GDM1 (cell line): ENCODE data around the gene SOX8.
"Not testable (repeated sequence)": the region's sequence is repeated elsewhere in the genome, so short reads cannot be mapped to it uniquely, and the experiment has no call there.

Experiments used
- DNase-seq: peaks from one replicate; lab custom pipeline; 2025; lab: John Stamatoyannopoulos, UW

Gene SOX8

GRCh38 chr16:981695-982144, at the start of gene SOX8:
Gene SOX8, plus strand, starts transcription at chr16:981770. Its CDS starts 153 bp downstream, at chr16:981923.
- no peak for DNase-seq

- DNase-seq = no peak
These were observed 48.7 kb upstream of the SOX8 start for GRCh38 chr16:932831-933330.

DNA sequence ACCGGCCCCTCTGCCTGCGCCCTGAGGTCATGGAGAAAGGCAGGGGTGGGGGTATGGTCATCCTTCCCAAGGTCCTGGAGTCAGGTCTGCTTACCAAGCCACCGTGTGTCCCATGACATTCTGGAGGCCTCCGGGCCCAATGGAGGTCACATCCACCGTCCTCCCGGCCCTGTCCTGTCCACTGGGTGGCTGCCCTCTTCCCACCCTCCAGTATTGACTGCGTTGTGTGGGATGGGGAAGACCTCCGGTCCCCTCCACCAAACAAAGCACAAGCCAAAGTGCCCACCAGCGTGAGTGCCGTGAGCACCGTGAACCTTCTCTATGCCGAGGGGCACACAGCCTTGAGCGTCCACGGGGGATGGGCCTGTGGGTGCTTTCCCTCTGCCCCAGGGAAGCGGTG, 48.0 kb upstream of the SOX8 start:
- DNase-seq = no peak

- no peak for DNase-seq
These were observed 47.4 kb upstream of the SOX8 start for GRCh38 chr16:934178-934577.

DNA sequence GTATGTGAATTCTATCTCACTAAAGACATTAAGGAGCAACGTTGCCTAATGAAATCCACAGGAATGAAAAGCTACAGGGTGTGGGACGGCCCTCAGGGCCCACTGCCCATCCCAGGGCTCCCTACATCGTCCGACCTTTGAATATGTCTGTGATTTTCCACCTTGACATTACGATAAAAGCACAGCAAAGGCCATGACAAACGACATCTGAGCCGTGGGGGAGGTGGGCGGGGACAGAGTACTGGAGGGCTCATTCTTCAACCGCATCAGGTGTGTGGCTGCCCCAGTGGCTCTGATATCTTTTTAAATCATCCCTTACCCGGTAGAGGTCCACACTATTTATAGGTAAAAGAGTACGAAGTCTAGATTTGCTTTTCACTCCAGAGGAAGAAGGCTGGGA, 45.9 kb upstream of the SOX8 start:
- no peak for DNase-seq

DNA sequence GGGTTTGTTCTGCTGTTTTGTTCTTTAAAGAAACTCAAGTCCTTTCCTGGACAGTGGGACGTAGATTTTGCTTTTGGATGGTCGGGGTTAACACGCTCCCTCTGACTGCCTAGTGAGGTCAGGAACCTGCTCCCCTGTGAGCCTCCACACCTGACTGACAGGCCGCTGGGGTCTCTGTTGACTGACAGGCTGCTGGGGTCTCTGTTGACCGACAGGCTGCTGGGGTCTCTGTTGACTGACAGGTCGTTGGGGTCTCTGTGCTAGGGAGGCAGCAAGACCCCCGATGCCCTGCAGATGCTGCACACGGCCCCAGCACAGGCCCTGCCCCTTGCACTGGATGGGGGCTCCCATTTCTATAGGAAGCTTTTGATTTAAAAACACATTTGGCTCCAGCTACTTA, 44.3 kb upstream of the SOX8 start:
- no peak for DNase-seq

GRCh38 chr16:937723-938122, 43.8 kb upstream of the SOX8 start:
- DNase-seq = no peak

GRCh38 chr16:938136-938535, 43.4 kb upstream of the SOX8 start:
- DNase-seq = no peak

- no peak for DNase-seq
These were observed 42.8 kb upstream of the SOX8 start for GRCh38 chr16:938752-939151.

GRCh38 chr16:939311-939710, 42.3 kb upstream of the SOX8 start:
- DNase-seq = no peak

DNA sequence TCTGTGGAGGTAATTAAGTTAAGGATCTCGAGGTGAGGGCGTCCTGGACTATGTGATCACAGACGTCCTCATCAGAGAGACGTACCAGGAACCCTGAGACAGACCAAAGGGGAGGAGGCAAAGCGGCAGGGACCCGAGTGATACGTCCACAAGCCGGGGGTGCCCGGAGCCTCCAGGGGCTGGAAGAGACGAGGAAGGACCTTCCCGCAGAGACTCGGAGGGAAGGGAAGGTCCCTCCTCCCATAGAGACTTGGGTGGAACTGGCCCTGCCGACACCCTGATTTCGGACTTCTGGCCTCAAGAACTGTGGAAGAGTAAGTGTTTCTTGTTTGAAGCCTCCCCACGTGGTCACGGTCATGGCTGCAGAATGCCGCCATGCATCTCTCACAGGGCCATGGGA, 41.6 kb upstream of the SOX8 start:
- DNase-seq = no peak

GRCh38 chr16:942436-943060, 39.0 kb upstream of the SOX8 start:
- DNase-seq = no peak

DNA sequence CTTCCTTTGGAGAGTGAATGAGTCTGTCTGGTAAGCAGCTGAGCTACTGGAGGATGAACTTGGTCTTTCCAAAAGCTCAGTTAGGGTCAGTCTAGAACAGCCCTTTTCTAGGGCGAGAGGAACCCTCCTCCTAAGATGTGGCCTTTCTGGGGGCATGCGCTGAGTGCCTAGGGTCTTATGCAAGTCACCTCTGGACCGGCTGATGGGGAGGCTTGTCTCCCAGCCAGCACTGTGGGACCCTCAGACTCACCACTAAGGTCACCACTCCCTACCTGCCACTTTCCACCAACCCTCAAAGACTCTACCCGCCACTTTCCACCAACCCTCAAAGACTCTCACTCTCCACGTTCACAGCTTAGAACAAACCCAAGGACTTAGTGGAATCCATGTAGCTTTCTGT, 37.6 kb upstream of the SOX8 start:
- DNase-seq = no peak

- DNase-seq = no peak
These were observed 36.1 kb upstream of the SOX8 start for GRCh38 chr16:945271-946047.

DNA sequence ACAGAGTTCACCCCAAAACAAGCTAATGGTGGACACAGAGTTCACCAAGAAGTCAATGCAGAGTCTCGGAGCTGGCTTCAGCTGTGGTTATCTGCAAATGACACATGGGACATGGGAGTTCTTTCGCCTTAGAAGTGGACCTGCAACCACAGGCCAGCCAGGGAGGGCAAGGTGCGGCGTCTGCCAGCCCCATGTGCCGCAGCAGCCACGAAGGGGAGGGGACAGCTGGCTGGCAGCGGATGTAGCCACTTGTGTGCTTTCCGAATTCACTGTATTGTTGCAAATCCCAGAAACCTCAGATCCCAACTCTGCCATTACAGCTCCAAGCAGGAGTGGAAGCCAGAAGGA, 35.5 kb upstream of the SOX8 start:
- no peak for DNase-seq

- DNase-seq = no peak
These were observed 34.2 kb upstream of the SOX8 start for GRCh38 chr16:947255-947921.

DNA sequence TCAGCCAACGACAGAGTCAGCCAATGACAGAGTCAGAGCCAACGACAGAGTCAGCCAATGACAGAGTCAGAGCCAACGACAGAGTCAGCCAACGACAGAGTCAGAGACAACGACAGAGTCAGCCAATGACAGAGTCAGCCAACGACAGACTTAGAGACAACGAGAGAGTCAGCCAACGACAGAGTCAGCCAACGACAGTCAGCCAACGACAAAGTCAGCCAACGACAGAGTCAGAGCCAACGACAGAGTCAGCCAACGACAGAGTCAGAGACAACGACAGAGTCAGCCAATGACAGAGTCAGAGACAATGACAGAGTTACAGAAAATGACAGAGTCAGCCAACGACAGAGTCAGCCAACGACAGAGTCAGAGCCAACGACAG, 33.7 kb upstream of the SOX8 start:
- not testable (repeated sequence) for DNase-seq

- not testable (repeated sequence) for DNase-seq
These were observed 32.8 kb upstream of the SOX8 start for GRCh38 chr16:948767-949166.

DNA sequence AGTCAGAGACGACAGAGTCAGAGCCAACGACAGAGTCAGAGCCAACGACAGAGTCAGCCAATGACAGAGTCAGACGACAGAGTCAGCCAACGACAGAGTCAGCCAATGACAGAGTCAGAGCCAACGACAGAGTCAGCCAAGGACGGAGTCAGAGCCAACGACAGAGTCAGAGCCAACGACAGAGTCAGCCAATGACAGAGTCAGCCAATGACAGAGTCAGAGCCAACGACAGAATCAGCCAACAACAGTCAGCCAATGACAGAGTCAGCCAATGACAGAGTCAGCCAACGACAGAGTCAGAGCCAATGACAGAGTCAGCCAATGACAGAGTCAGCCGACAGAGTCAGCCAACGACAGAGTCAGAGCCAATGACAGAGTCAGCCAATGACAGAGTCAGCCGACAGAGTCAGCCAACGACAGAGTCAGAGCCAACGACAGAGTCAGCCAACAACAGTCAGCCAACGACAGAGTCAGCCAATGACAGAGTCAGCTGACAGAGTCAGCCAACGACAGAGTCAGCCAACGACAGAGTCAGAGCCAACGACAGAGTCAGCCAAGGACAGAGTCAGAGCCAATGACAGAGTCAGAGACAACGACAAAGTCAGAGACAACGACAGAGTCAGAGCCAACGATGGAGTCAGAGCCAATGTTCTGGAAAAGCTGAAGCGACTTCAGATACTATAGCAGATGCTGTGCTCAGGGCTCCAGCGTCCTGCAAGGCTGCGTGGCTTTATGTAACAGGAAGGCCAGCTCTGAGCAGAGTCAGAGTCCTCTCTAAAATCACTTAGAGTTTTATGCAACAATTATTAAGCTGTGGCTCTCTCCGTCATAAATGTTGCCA, 30.6 kb upstream of the SOX8 start:
- not testable (repeated sequence) for DNase-seq

DNA sequence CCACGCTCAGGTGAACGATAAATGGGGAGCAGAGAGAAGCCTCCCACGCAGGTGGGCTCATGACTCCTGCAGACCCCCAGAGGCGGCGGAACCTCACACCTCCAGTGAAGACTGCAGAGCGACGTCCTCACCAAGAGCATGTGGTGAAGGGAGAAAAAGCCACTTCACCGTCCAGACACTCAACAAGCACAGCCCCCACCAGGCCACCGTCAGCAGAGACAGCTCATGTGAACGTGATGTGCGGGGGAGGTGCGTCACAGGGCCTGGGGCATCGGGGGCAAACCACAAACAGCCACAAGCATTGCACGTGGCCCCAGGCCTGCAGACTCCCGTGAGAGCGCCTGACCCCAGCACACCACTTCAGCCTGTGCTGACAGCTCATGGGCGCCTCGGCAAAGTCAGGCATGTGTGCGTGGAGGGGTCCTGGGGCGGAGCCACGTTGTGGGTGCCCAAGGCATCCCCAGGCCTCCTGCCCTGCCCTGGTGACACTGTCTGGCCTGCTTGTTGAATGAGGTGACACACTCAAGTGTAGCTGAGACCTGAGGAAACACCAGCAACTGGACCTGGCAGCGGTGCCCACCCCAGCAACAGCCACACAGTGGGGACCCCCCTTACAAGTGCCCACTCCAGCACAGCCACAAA, 29.8 kb upstream of the SOX8 start:
- no peak for DNase-seq

DNA sequence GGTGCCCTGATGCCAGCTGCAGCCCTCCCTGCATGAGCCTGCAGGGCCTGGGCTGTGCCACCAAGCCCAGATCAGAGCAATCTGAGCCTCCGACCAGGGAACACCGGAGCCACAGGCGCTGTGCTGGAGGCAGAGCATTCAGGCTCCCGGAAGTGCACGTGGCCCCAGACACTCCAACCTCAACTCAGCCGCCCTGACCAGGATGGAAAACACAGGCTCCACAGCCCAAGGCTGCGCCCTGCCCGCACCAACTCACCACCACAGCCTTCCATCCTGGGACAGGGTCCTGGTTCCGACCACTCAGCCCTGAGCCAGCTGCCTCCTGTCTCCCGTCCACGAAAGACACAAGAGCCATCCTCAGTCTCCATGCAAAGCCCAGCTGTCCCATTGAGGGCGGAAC, 29.2 kb upstream of the SOX8 start:
- DNase-seq = no peak

DNA sequence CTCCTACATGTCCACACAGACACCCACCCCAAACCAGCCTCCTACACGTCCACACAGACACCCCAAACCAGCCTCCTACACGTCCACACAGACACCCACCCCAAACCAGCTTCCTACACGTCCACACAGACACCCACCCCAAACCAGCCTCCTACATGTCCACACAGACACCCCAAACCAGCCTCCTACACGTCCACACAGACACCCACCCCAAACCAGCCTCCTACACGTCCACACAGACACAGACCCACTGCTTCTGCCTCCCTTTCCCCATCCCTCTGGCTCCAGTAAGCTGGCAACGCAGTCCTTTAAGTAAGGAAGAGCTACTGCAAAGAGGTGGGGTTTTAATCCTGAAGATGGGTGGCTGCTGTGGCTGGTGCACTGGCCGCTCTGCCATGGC, 27.8 kb upstream of the SOX8 start:
- DNase-seq = not testable (repeated sequence)
